Stimulated activated CD8-positive, alpha-beta memory T cell treated with anti-CD3 and anti-CD28 coated beads, Interleukin-4, amount 100 ng/mL, for 24 hours (primary cell): ENCODE measurements around the gene XRCC4.
"Not testable (repeated sequence)": the region's sequence is repeated elsewhere in the genome, so short reads cannot be mapped to it uniquely, and the experiment has no call there.

ENCODE experiments used
- DNase-seq: peaks from one replicate; pipeline ENCODE4 v3.0.0-alpha.2; 2020; ENCODE audit warnings: low read depth

XRCC4 gene

GRCh38 chr5:83179966-83180365, 102.6 kb downstream of the XRCC4 start:
- no peak for DNase-seq

DNA sequence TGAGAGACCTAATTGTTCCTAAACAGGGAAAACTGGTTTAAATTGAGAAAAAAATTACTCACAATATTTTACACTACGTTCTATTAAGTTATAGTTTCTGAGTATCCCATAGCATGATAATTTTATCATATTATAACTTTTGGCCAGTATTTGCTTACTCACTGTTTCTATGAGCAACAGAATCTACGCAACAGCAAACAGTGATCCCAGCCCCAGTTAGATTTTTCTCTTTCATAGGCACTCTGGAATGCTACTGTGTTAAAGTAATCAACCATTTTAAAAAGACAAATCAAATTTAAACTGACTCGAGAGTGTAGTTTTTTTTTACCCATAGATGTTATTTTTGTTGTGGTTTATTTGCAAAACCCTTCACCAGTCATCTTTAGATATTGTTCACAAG, 107.2 kb downstream of the XRCC4 start:
- no peak for DNase-seq

DNA sequence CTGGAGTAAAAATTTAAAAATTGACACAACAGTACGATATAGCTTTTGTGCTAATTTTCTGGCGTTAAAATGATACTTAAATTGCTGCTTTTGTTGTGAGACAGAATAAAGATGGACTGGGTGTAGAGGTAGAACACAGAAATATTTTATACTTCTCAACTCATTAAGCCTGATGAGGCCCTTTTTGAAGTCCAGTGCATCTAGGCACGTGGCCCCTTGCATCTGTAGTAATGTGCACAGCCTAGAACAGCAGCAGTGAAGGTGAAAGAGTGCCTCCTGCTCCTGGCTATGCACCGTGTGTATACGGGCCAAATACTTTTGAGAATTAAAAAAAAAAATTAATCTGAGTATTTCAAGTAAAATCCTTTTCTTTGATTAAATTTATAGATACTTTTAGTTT, 115.6 kb downstream of the XRCC4 start:
- DNase-seq, result no peak

DNA sequence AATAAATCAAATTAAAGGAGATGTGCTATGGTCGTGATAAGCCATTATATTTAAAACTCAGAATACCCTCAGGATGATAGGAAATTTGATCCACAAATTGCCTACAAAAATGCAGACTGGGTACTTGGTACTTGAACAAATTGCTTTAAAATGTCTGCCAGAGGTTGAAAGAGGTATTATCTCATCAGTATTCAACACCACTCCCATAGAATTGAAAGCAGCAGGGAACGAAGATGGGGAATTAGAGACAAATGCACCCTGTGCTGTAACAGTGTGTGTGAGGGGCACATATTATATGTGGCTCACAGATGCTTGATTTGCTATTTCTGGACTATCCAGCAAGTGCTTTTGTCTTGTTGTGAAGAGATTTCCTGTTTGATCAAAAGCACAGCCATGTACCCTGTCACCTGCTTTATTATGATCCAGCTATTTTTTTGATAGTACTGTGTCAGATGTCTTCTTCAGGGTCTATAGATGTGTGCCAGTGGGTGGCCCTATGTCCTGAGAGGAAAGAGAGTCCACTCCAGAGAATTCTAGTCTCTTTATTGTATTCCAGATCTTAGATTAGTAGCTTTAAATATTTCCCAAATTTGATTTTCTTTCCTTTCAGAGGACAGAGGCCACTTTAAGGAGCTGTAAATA, 120.1 kb downstream of the XRCC4 start:
- no peak for DNase-seq

DNA sequence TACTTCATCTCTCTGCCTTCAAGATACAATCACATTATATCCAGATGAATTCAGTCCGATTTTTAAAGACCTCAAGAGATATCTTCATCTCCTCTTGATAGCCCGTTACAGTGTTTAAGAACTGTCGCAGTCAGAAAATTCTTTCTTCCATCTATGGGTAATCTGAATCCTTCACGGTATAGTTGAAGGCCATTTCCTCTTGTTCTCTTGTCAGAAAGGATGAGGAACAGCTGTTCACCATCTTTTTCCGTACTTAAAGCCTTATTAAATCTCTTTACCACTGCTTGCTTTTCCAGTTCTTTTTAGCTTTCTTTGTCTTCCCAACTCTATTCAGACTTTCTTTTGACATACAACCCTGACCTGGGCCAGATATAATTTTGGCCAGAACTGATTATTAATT, 121.8 kb downstream of the XRCC4 start:
- no peak for DNase-seq

DNA sequence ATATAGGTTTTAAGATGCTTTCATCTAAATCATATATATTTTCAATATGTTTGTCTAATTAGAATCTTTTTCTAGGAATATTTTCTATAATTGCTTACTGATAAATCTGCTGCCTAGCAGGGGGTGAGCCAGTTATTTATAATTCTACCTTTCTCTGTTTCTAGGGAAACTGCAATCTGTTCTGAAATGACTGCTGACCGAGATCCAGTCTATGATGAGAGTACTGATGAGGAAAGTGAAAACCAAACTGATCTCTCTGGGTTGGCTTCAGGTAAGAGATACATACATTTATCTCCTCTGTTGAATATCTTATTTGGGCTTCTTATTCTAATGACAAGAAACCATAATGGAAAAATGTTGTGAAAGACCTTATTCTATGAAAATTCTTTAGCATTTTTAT, 127.3 kb downstream of the XRCC4 start:
- no peak for DNase-seq

- DNase-seq, result no peak
These were observed 132.6 kb downstream of the XRCC4 start for GRCh38 chr5:83209963-83210362.

DNA sequence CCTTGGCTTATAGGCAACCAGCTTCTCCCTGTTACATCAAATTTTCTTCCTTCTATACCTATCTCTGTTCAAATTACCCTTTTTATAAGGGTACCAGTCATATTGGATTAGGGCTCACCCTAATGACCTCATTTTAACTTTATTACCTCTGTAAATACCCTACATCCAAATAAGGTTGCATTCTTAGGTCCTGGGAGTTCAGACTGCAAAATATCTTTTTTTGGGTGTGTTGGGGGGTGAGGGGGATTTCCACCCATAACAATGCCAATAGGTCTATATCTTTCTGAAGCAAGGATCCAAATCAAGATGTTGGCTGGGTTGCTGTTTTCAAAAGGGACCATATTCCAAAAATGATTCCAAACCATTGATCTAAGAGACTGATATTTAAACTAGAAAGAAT, 141.7 kb downstream of the XRCC4 start:
- no peak for DNase-seq

DNA sequence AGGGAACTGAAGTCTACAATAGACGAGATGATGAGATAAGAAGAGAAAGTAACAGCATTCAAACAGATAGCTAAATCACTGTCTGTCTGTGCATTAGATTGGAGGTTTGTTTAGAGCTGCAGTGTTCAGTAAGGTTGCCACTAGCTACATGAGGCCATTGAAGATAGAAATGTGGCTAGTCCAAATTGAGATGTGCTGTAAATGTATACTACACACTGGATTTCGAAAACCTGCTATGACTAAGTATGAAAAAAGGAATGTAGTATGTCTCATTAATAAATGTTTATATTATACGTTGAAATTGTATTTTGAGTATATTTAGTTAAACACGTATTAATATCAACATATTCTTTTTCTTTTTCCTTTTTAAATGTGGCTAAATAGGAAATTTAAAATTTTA, 142.1 kb downstream of the XRCC4 start:
- no peak for DNase-seq

- DNase-seq, result no peak
These were observed 143.0 kb downstream of the XRCC4 start for GRCh38 chr5:83220331-83220730.

GRCh38 chr5:83222906-83223305, 145.6 kb downstream of the XRCC4 start:
- DNase-seq, result no peak

DNA sequence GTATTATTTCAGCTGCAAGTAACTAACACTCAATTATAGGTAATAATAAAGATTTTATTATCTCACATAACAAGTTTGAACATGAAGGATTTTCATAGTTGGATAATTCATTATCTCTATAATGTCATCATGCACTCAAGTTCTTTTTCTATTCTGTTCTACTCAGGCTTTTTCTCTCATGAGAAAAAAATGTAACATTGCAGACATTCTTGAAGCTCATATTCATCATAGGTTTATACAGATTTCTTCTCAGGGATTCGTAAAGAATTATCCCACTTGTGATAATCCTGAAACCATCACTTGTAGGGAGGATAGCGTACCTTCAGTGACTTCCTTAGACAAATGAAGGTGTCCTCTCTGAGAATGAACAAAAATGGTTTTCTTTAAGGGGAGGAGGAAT, 150.3 kb downstream of the XRCC4 start:
- no peak for DNase-seq

DNA sequence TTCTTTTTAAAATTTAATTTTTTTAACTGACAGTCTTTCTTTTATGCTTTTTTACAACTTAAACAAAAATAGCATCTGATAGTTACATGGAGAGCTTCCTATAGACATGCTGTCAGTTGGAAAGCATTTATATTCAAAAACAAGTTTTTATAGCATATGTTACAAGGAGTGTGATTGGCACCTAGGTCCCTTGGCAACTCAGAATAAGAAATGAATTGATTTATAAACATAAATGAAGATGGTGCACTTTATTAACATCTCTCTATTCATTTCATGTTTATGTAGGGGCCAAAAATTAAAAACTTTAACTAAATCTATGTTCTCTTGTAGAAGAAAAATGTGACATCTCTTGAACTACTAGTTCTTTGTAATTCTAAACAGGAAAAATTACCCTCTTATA, 153.2 kb downstream of the XRCC4 start:
- DNase-seq, result no peak

- DNase-seq, result no peak
These were observed 167.2 kb downstream of the XRCC4 start for GRCh38 chr5:83244516-83244915.

DNA sequence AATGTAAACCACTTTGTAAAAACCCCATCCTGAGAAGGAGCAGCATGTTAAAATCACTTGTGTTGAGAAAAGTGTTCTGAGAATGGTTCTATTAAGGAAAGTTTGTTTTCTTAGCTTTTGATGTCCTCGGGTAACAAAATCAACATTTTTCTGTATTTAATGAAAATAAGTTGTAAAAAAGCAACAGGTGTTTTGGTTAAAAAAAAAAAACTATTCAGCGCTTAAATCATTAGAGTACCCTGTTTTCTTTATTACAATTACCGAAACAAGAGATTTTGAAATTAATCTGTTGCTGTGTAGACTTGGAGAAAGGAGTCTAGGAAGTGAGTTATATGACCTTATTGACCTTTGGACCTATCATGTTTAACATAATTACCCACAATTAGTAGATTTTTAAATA, 167.7 kb downstream of the XRCC4 start:
- no peak for DNase-seq

DNA sequence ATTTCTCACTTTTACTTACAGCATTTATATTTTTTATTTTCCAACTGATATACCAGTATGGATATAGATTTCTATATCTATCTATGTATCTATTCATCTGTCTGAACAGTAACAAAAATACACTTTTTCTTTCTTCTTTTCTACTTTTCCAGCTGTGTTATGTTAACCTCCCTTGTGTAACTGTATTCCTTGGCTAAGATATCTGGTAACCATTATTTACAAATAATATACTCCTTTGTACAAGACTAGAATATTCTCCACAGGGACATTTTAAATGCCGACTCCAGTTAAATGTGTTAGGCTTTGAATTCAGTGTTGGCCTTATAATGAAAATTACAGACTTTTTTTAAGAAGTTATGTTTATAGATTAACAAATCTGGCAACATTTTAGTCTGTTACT, 168.7 kb downstream of the XRCC4 start:
- no peak for DNase-seq

DNA sequence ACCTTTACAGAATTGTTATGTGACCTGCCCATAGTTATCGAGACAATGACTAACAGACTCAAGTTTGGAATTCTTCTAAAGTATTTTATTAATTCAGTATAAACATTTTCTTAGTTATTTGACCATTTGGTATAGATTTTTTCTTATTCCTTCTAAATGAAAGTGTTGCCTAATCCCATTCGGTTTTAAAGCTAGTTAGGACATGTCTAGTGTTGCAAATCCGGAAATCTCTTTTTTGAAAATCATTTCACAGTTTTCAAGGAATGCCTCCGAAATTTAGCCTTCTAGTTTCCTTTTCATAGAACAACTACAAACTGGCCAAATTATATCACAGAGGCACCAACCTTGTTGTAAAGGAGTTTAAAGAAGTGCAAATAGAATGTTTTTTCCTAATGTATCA, 171.8 kb downstream of the XRCC4 start:
- no peak for DNase-seq

DNA sequence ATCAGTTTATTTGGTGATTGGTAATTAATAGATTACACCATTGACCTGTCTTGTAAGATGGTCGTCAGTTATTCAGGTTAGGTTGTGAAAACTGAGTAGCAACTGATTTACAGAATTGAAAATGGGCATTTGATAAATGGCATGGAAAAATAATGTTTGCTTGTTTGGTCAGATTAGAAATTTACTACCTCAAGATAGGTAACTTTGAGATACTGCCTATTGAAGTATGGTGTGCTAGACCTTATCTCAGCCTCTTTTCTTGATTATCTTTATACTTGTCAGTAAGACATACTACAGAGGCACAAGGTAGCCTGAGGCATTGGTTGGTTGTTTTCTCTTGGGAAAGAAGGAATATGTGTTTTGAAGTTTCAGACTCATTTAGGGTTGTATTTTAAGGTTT, 174.5 kb downstream of the XRCC4 start:
- DNase-seq, result no peak

- no peak for DNase-seq
These were observed 176.4 kb downstream of the XRCC4 start for GRCh38 chr5:83253720-83254119.

- no peak for DNase-seq
These were observed 177.9 kb downstream of the XRCC4 start for GRCh38 chr5:83255268-83255667.

DNA sequence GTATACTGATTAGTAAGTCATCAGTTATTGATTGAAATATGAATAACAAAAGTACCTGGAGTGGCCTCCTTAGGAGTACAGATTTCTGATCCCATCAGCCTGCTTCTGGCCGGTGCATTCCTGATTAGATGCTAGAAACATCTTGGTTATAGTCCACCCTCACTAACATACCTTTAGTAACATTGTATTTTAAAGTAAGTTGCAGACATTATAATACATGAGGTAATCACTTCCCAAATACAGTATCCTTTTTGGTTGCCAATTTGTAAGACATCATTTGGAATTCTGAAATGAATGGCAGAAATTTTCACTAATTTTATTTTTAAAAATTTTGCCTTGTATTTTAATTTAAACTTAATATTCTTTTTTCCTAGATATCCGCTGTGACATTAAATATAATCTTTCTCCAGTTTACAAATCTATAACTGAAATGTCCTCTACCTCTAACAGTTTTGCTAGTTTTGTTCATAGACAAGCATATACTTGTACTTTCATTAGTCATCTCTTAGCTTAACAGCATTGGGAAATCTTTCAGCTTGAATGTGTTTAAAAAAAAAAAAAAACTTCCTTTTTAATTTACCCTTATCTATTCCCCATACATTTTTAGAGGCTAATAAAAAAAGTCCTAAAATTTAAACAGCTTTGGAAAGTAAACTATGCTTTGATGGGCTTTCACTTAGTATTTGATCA, 178.9 kb downstream of the XRCC4 start:
- DNase-seq, result no peak

GRCh38 chr5:83257684-83258083, 180.3 kb downstream of the XRCC4 start:
- not testable (repeated sequence) for DNase-seq

DNA sequence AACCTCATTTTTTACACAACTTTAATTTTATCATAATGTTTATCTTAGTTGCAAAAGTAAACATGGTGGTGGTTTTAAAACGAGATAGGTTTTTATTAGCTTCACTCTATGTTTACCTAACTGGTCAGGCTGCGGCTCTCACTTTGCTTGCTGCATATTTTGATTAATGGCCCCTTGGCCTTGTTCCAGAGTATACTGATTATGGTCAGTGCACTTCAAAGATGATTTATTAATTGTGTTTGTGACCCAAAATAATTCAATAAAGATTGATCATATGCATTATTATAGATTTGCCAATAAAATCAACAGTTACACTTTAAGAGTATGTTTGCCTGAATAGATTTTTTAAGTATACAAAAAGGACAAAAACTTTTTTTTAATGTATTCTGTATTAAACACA, 188.0 kb downstream of the XRCC4 start:
- DNase-seq, result no peak

DNA sequence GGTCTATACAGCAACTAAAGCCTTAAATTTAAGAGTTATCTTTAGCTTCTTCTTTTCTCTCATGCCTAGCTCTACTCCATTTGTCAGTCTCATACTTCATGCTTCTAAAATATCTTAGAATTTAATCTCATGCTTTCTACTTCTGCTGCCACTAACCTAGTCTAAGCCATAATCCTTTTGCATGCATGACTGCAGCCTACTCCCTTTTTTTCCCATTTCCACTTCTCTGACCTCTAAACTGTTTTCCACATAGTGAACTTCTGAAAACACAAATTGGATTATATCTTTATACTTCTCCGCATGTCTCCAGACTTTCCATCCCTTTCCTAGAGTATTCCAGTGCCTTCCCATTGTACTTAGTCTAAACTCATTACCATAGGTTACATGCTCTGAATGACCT, 193.0 kb downstream of the XRCC4 start:
- no peak for DNase-seq
